Epithelial cell of proximal tubule (primary cell): Measurements from ENCODE around the gene CADM1. TPM values are rescaled to one million over a fixed set of nuclear protein-coding genes. Genes with fewer than 3 reads are reported as not detected.

ENCODE experiments used
- DNase-seq: peaks from one replicate; pipeline ENCODE4 v3.0.0-alpha.2; 2011; ENCODE audit warnings: low read depth
- H3K4me3 ChIP-seq: 2 replicates; pipeline ENCODE4 v1.5.1; 2011; ENCODE audit warnings: low read depth, mild to moderate bottlenecking, low read length
- total RNA-seq: library from RNA; depleted of rRNA; stranded (reverse); fragments of >200 nt; gene quantifications from 2 replicates; pipeline ENCODE4 v1.2.3, GENCODE V29; 2015
- TF ChIP-seq, protein P1 (sequence below): conservative IDR thresholded peaks from 2 replicates; pipeline ENCODE4 v1.5.1; 2012; ENCODE audit warnings: low read depth, mild to moderate bottlenecking, low read length

CADM1 gene
- total RNA-seq, 1 donor from 2014 or later = 21.3 TPM

DNA sequence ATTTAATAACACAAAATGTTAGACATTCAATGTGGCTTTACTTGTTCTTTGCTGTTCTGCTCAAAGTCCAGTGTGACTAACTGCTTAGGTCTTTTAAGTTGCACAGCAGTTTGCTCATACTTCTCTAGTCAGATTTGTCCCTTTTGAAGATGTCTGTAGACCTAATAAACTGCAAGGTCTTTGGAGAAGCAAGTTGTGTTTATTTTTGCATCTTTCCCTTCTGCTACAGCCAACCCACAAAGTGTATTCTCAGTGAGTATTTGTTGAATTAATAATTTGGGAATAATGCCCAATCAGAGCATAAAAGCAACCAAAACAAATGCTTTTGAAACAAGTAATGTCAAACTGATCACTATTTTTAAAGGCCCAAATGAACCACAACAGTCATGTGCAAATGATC, 312.5 kb downstream of the CADM1 start:
- DNase-seq = no peak
- H3K4me3 ChIP-seq = no peak overlapping the region
- TF ChIP-seq, protein P1, sequence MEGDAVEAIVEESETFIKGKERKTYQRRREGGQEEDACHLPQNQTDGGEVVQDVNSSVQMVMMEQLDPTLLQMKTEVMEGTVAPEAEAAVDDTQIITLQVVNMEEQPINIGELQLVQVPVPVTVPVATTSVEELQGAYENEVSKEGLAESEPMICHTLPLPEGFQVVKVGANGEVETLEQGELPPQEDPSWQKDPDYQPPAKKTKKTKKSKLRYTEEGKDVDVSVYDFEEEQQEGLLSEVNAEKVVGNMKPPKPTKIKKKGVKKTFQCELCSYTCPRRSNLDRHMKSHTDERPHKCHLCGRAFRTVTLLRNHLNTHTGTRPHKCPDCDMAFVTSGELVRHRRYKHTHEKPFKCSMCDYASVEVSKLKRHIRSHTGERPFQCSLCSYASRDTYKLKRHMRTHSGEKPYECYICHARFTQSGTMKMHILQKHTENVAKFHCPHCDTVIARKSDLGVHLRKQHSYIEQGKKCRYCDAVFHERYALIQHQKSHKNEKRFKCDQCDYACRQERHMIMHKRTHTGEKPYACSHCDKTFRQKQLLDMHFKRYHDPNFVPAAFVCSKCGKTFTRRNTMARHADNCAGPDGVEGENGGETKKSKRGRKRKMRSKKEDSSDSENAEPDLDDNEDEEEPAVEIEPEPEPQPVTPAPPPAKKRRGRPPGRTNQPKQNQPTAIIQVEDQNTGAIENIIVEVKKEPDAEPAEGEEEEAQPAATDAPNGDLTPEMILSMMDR = no peak

DNA sequence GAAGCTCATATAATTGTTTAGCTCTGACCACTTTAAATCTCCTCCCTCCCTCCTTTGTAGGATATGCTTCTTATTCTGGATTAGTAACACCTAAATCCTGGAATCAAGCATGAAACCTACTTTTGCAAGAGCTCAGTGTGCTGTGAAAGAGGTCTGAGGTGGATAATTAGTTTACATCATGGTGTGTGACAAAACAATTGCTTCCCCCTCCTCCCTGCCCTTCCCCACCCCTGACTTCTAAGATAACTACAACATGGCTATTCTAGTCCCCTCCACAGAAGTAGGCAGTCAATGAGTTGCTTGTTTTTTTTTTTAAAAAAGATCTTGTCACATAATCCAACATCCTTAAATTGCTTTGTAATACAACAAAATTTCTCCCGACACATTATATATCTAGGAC, 314.0 kb downstream of the CADM1 start:
- no peak for DNase-seq
- H3K4me3 ChIP-seq = no peak overlapping the region
- TF ChIP-seq, protein P1 = no peak

GRCh38 chr11:115188898-115189278, 315.3 kb downstream of the CADM1 start:
- no peak for DNase-seq
- TF ChIP-seq, protein P1 = no peak
- no peak overlapping the region for H3K4me3 ChIP-seq

GRCh38 chr11:115188188-115188897, 315.9 kb downstream of the CADM1 start:
- DNase-seq = no peak
- TF ChIP-seq, protein P1 = no peak
- no peak overlapping the region for H3K4me3 ChIP-seq

GRCh38 chr11:115185931-115186330, 318.3 kb downstream of the CADM1 start:
- TF ChIP-seq, protein P1 = no peak
- no peak overlapping the region for H3K4me3 ChIP-seq
- DNase-seq = no peak

- no peak overlapping the region for H3K4me3 ChIP-seq
- TF ChIP-seq, protein P1 = no peak
- DNase-seq = no peak
These were observed 318.7 kb downstream of the CADM1 start for GRCh38 chr11:115185507-115185906.

DNA sequence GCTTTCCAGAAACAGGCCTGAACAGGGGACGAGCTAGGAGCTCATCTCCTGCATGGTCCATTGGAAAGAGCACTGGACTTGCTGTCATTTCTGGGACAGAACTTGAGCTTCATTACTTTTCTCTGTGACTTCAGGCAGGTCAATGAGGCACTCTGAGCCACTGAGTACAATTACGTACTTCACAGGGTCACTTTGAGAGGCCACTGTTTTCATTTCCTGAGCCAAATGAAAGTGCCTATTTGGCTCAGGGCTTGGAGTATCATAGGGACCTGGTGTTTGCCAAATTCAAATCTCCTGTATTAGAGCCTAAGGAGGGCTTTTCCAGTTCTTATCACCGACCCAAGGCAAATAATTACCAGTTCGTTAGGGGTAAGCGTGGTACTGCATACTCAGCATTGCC, 319.3 kb downstream of the CADM1 start:
- H3K4me3 ChIP-seq = no peak overlapping the region
- TF ChIP-seq, protein P1 = no peak
- no peak for DNase-seq
